ENCODE data around the gene TLR3.
A peak's percentile ranks its signal among the peaks of the same experiment; 100 is the strongest.

Gene TLR3

GRCh38 chr4:186061921-186062320 lies 7.0 kb upstream of the TLR3 start:
- TF ChIP-seq, protein P1, sequence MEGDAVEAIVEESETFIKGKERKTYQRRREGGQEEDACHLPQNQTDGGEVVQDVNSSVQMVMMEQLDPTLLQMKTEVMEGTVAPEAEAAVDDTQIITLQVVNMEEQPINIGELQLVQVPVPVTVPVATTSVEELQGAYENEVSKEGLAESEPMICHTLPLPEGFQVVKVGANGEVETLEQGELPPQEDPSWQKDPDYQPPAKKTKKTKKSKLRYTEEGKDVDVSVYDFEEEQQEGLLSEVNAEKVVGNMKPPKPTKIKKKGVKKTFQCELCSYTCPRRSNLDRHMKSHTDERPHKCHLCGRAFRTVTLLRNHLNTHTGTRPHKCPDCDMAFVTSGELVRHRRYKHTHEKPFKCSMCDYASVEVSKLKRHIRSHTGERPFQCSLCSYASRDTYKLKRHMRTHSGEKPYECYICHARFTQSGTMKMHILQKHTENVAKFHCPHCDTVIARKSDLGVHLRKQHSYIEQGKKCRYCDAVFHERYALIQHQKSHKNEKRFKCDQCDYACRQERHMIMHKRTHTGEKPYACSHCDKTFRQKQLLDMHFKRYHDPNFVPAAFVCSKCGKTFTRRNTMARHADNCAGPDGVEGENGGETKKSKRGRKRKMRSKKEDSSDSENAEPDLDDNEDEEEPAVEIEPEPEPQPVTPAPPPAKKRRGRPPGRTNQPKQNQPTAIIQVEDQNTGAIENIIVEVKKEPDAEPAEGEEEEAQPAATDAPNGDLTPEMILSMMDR (IDR thresholded peaks at IDR 0.05), result no peak

- TF ChIP-seq, protein P1 (IDR thresholded peaks at IDR 0.05), result peak; percentile 50
These were observed 1.1 kb upstream of the TLR3 start for GRCh38 chr4:186067757-186068385.

DNA sequence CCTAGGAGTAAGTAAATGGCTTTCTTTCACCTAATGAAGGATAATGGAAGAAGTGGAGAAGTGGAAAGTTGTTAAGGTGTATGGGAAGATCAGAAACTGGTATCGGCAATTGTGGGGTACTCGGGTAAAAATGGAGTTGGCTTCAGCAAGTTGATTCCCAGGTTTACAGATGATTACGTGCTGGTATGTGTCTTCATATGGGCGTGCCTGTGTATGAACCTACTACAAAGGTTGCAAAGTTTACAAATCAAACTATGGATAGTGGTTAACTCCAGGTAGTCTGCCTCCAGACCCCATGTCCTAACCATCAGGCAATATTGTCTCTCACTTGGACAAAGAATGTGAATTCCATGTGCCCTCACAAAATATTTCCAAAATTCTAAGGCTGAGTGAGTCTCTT lies 773 bp downstream of the TLR3 start:
- TF ChIP-seq, protein P1 (IDR thresholded peaks at IDR 0.05), result no peak

- TF ChIP-seq, protein P1 (IDR thresholded peaks at IDR 0.05), result no peak
These were observed 3.6 kb downstream of the TLR3 start for GRCh38 chr4:186072516-186072915.

GRCh38 chr4:186074189-186074588 lies 5.2 kb downstream of the TLR3 start:
- TF ChIP-seq, protein P1 (IDR thresholded peaks at IDR 0.05), result no peak

DNA sequence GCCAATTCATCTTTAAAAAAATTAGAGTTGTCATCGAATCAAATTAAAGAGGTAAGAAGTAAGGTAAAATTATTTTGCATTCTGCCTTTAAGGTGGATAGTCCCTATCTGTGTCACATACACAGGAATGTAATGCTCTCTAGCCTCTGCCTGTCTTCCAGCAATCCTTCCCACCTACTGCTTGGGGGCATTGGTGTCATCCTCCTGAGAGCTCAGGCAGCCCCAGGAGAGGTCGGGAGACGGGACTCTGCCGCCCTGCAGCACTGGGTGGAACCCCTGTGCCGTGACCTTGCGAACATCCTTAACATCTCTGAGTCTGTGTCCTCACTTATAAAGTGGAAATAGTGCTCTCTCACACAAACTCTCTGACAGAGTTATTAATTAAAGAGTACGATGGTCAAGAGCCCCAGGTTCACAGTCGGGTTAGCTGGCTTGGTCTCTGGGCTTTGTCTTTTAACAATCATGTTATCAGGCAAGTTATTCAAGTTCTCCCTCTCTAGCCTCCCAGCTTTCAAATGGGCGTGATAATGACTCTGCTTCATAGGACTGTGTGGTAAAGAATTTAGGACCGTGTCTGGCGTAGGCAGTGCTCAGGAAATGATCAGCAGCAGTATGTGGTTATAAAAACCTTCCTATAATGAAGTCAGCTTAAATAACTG lies 10.2 kb downstream of the TLR3 start:
- TF ChIP-seq, protein P1 (IDR thresholded peaks at IDR 0.05), result no peak

GRCh38 chr4:186079694-186080093 lies 10.7 kb downstream of the TLR3 start:
- TF ChIP-seq, protein P1 (IDR thresholded peaks at IDR 0.05), result no peak

All from LNCAP (cell line).